ENCODE measurements around the gene ARID3C.

- no peak for TF ChIP-seq POLR2A (IDR thresholded peaks at IDR 0.05; ENCODE audit: low read depth, low read length)
- no peak for TF ChIP-seq CTCF (IDR thresholded peaks at IDR 0.05; ENCODE audit: extremely low read depth in 1 of 2, insufficient read depth in 1 of 2, low read depth in 1 of 2, low read length in 2 of 2)
- no peak for TF ChIP-seq JUN (IDR thresholded peaks at IDR 0.05; ENCODE audit: borderline replicate concordance, insufficient read depth, insufficient read length, low read depth)
- no peak for TF ChIP-seq EZH2 (IDR thresholded peaks at IDR 0.05; ENCODE audit: borderline replicate concordance, low read depth, low read length, severe bottlenecking)
- no peak for TF ChIP-seq MYC (IDR thresholded peaks at IDR 0.05; ENCODE audit: low read depth, low read length)
- no peak for TF ChIP-seq FOS (IDR thresholded peaks at IDR 0.05; ENCODE audit: borderline replicate concordance, insufficient read depth, low read length)
- TF ChIP-seq MAX (IDR thresholded peaks at IDR 0.05; ENCODE audit: insufficient read depth, insufficient read length), result no peak
- TF ChIP-seq POLR2AphosphoS5 (IDR thresholded peaks at IDR 0.05; ENCODE audit: insufficient read depth, low read depth, low read length), result no peak
Measured at GRCh38 chr9:34585946-34586669, 42.8 kb downstream of the ARID3C start.

Measured in endothelial cell of umbilical vein (primary cell).